Neural cell (in vitro differentiated cells): ENCODE results near the gene SYCP2. TPM values are rescaled to one million over a fixed set of nuclear protein-coding genes. Genes with fewer than 3 reads are reported as not detected.

Experiments used
- H2AFZ ChIP-seq: fragments of 200-600, 300-800 bp; sonication (generic), shearing (Covaris generic); 2 replicates; pipeline ENCODE4 v1.6.0; 2014; ENCODE audit warnings: low read depth, mild to moderate bottlenecking, antibody characterized with exemption, low read length, moderate library complexity
- H3F3A ChIP-seq: fragments of 200-600 bp; shearing (Covaris generic); 2 replicates; pipeline ENCODE4 v1.6.1; 2016; ENCODE audit warnings: mild to moderate bottlenecking, moderate library complexity, mixed read lengths, antibody characterized with exemption, low read length; ENCODE audit not compliant: insufficient read depth, poor library complexity, severe bottlenecking
- H3K27ac ChIP-seq: fragments of 200-600, 300-800 bp; sonication (generic), shearing (Covaris generic); 2 replicates; pipeline ENCODE4 v1.5.1; 2014; ENCODE audit warnings: mild to moderate bottlenecking, low read length, moderate library complexity
- H3K27me3 ChIP-seq: fragments of 300-800, 200-600 bp; sonication (generic), shearing (Covaris generic); 2 replicates; pipeline ENCODE4 v1.6.0; 2014; ENCODE audit warnings: mild to moderate bottlenecking, low read depth, low read length, moderate library complexity; ENCODE audit not compliant: insufficient read depth
- H3K36me3 ChIP-seq: fragments of 300-800, 200-600 bp; sonication (generic), shearing (Covaris generic); 2 replicates; pipeline ENCODE4 v1.5.1; 2014; ENCODE audit warnings: mild to moderate bottlenecking, antibody characterized with exemption, low read length, moderate library complexity; ENCODE audit not compliant: insufficient read depth
- H3K4me2 ChIP-seq: fragments of 300-800, 200-600 bp; sonication (generic), shearing (Covaris generic); 2 replicates; pipeline ENCODE4 v1.6.0; 2014; ENCODE audit warnings: mild to moderate bottlenecking, low read length
- H3K4me3 ChIP-seq: fragments of 300-800, 200-600 bp; sonication (generic), shearing (Covaris generic); 2 replicates; pipeline ENCODE4 v1.5.1; 2014; ENCODE audit warnings: mild to moderate bottlenecking, low read length, moderate library complexity
- H3K79me2 ChIP-seq: fragments of 200-600 bp; shearing (Covaris generic); replicated peaks from 2 replicates; pipeline ENCODE4 v1.6.0; 2014; ENCODE audit warnings: mild to moderate bottlenecking, low read length, moderate library complexity; ENCODE audit not compliant: insufficient read depth
- H3K9ac ChIP-seq: fragments of 300-800, 200-600 bp; sonication (generic), shearing (Covaris generic); 2 replicates; pipeline ENCODE4 v1.6.1; 2016; ENCODE audit warnings: mild to moderate bottlenecking, low read length, mixed read lengths
- H3K9me2 ChIP-seq: fragments of 200-600 bp; shearing (Covaris generic); 2 replicates; pipeline ENCODE4 v1.6.1; 2016; ENCODE audit warnings: mild to moderate bottlenecking, low read length, mixed read lengths; ENCODE audit not compliant: insufficient read depth
- H3K9me3 ChIP-seq: fragments of 200-600, 300-800 bp; sonication (generic), shearing (Covaris generic); 2 replicates; pipeline ENCODE4 v1.6.1; 2016; ENCODE audit warnings: mild to moderate bottlenecking, mixed run types, low read length, moderate library complexity, mixed read lengths
- H4K20me1 ChIP-seq: fragments of 200-600 bp; shearing (Covaris generic); 2 replicates; pipeline ENCODE4 v1.6.1; 2016; ENCODE audit warnings: mild to moderate bottlenecking, mixed run types; ENCODE audit not compliant: insufficient read depth
- EP300 ChIP-seq: fragments of 450-650 bp; conservative IDR thresholded peaks from 2 replicates; pipeline ENCODE4 v1.6.1; 2014; ENCODE audit warnings: antibody characterized with exemption, mild to moderate bottlenecking, moderate library complexity; ENCODE audit not compliant: poor library complexity, severe bottlenecking
- EZH2 ChIP-seq: fragments of 200-600, 300-800 bp; shearing (Covaris generic), sonication (generic); IDR thresholded peaks from 2 replicates; pipeline ENCODE4 v1.6.1; 2014; ENCODE audit warnings: antibody characterized with exemption, low read length, borderline replicate concordance, mild to moderate bottlenecking; ENCODE audit not compliant: insufficient read depth, poor library complexity, severe bottlenecking
- MXI1 ChIP-seq: fragments of 450-650 bp; conservative IDR thresholded peaks from 2 replicates; pipeline ENCODE4 v1.6.1; 2014; ENCODE audit warnings: antibody characterized with exemption, mild to moderate bottlenecking; ENCODE audit not compliant: poor library complexity, severe bottlenecking
- POLR2AphosphoS5 ChIP-seq: IDR thresholded peaks from 2 replicates; pipeline ENCODE4 v1.6.1; 2012
- RAD21 ChIP-seq: fragments of 450-650 bp; conservative IDR thresholded peaks from 2 replicates; pipeline ENCODE4 v1.6.1; 2014; ENCODE audit warnings: antibody characterized with exemption, mild to moderate bottlenecking, moderate library complexity
- SMC3 ChIP-seq: fragments of 450-650 bp; conservative IDR thresholded peaks from 2 replicates; pipeline ENCODE4 v1.6.1; 2014; ENCODE audit warnings: antibody characterized with exemption, mild to moderate bottlenecking, moderate library complexity; ENCODE audit not compliant: poor library complexity
- TAF1 ChIP-seq: IDR thresholded peaks from 2 replicates; pipeline ENCODE4 v1.6.1; 2012; ENCODE audit warnings: low read depth
- polyA plus RNA-seq: library from polyadenylated mRNA; depleted of rRNA; stranded (reverse); fragments of >200 nt; gene quantifications from 2 replicates; pipeline ENCODE4 v1.2.3, GENCODE V29; 2014
- TF ChIP-seq, protein P1 (sequence below): IDR thresholded peaks from 2 replicates; pipeline ENCODE4 v1.6.1; 2012; ENCODE audit warnings: borderline replicate concordance
- TF ChIP-seq, protein P2 (sequence below): fragments of 450-650 bp; IDR thresholded peaks from 2 replicates; pipeline ENCODE4 v1.5.1; 2014; ENCODE audit warnings: antibody characterized with exemption, mild to moderate bottlenecking, moderate library complexity; ENCODE audit not compliant: poor library complexity, severe bottlenecking

Gene SYCP2
- polyA plus RNA-seq, 1 donor from 2014 or later = 1.4 TPM

DNA sequence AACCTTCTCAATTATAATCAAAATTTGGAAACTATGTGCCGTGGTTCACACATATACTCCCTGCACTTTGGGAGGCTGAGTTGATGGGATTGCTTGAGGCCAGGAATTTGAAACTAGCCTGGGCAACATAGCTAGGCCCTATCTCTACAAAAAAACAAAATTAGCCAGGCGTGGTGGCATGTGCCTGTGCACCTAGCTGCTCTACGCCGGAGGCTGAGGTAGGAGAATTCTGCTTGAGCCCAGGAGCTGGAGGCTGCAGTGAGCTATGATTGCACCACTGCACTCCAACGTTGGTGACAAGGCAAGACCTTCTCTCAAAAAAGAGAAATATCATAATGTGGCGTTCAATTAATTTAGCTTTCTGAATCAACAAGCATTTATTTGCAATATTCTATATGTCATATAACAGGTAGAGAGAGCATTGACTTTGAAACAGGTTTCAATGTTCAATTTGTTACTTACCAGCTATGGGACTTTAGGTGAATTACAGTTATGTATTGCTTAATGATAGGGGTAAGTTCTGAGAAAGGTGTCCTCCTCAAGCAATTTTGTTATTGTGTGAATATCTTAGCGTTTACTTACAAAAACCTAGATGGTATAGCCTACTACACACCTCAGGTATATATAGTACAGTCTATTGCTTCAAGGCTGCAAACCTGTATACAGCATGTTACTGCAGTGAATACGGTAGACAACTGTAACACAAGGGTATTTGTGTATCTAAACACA lies 2.2 kb upstream of the SYCP2 start:
- no peak overlapping the region for H3K27ac ChIP-seq
- no peaks in the 10 kb centered on the region for H3K9me2 ChIP-seq
- no peaks in the 10 kb centered on the region for H3K36me3 ChIP-seq
- no peaks in the 10 kb centered on the region for H3K9me3 ChIP-seq
- no peaks in the 10 kb centered on the region for H3K79me2 ChIP-seq
- no peak overlapping the region for H3K4me3 ChIP-seq
- no peak overlapping the region for H3K4me2 ChIP-seq
- no peaks in the 10 kb centered on the region for H4K20me1 ChIP-seq
- no peak overlapping the region for H3K9ac ChIP-seq
- no peaks in the 10 kb centered on the region for H3K27me3 ChIP-seq
- no peak overlapping the region for H2AFZ ChIP-seq
- TF ChIP-seq, protein P1, sequence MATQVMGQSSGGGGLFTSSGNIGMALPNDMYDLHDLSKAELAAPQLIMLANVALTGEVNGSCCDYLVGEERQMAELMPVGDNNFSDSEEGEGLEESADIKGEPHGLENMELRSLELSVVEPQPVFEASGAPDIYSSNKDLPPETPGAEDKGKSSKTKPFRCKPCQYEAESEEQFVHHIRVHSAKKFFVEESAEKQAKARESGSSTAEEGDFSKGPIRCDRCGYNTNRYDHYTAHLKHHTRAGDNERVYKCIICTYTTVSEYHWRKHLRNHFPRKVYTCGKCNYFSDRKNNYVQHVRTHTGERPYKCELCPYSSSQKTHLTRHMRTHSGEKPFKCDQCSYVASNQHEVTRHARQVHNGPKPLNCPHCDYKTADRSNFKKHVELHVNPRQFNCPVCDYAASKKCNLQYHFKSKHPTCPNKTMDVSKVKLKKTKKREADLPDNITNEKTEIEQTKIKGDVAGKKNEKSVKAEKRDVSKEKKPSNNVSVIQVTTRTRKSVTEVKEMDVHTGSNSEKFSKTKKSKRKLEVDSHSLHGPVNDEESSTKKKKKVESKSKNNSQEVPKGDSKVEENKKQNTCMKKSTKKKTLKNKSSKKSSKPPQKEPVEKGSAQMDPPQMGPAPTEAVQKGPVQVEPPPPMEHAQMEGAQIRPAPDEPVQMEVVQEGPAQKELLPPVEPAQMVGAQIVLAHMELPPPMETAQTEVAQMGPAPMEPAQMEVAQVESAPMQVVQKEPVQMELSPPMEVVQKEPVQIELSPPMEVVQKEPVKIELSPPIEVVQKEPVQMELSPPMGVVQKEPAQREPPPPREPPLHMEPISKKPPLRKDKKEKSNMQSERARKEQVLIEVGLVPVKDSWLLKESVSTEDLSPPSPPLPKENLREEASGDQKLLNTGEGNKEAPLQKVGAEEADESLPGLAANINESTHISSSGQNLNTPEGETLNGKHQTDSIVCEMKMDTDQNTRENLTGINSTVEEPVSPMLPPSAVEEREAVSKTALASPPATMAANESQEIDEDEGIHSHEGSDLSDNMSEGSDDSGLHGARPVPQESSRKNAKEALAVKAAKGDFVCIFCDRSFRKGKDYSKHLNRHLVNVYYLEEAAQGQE = no peak
- TF ChIP-seq, protein P2, sequence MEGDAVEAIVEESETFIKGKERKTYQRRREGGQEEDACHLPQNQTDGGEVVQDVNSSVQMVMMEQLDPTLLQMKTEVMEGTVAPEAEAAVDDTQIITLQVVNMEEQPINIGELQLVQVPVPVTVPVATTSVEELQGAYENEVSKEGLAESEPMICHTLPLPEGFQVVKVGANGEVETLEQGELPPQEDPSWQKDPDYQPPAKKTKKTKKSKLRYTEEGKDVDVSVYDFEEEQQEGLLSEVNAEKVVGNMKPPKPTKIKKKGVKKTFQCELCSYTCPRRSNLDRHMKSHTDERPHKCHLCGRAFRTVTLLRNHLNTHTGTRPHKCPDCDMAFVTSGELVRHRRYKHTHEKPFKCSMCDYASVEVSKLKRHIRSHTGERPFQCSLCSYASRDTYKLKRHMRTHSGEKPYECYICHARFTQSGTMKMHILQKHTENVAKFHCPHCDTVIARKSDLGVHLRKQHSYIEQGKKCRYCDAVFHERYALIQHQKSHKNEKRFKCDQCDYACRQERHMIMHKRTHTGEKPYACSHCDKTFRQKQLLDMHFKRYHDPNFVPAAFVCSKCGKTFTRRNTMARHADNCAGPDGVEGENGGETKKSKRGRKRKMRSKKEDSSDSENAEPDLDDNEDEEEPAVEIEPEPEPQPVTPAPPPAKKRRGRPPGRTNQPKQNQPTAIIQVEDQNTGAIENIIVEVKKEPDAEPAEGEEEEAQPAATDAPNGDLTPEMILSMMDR = no peak
- no peak for TF ChIP-seq TAF1
- no peak for TF ChIP-seq EP300
- TF ChIP-seq RAD21 = no peak
- TF ChIP-seq EZH2 = no peak
- no peak for TF ChIP-seq SMC3
- TF ChIP-seq POLR2AphosphoS5 = no peak
- no peak for TF ChIP-seq MXI1
- peaks cover 2% of the 10 kb centered on the region for H3F3A ChIP-seq

DNA sequence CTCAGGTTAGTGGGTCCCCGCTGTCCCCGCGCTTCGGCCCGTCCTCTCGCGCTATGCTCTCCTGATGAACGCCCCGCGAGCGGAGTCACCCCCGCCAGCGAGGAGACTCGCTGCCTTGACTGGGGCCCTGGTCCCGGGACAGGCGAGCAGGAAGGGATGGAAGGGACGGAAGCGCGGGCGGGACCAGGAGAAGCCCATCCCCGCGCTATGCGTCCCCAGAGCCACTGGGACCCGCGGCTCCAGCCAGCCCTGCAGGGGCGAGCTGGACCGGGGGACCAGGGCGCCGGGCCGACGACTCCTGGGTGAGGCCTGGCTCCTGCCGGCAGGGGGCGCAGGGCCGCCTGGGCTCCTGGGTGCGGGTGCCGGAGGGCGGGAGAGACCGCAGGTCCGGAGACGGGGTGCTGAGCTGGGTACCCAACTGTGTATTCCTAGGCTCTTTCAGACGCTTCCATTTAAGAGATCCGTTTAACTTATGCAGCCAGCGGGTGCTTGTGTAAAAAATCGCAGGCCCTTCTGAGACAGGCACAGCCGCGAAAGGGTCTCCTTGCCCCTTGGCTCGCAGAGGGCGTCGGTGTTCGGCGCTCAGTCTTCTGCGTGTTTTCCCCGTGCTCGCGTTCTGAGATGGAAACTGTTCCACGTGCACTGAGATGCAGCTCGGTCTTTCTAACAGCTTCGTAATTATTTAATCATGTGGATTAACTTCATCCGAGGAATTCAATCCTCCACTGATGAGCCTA lies 580 bp upstream of the SYCP2 start:
- Histone ChIP-seq H3K9ac (no peak overlapping the region), H3F3A (no peaks in the 10 kb centered on the region), H3K4me3 (peak overlapping the region; percentile 50), H3K79me2 (no peaks in the 10 kb centered on the region), H4K20me1 (no peaks in the 10 kb centered on the region), H3K9me2 (no peaks in the 10 kb centered on the region), H3K36me3 (no peaks in the 10 kb centered on the region), H3K4me2 (no peak overlapping the region), H3K27me3 (no peaks in the 10 kb centered on the region), H3K27ac (no peak overlapping the region), H3K9me3 (no peaks in the 10 kb centered on the region), H2AFZ (no peak overlapping the region)
- TF ChIP-seq, protein P2 = peak; percentile 48
- TF ChIP-seq SMC3 = no peak
